ENCODE measurements around the gene GFM1.
A peak's percentile ranks its signal among the peaks of the same experiment; 100 is the strongest.

The GFM1 gene

GRCh38 chr3:158642005-158642404 is 2.3 kb upstream of the GFM1 start:
- no peak for TF ChIP-seq CTCF (IDR thresholded peaks at IDR 0.05)

- no peak for TF ChIP-seq CTCF (IDR thresholded peaks at IDR 0.05)
These were observed 1.7 kb upstream of the GFM1 start for GRCh38 chr3:158642474-158643210.

- no peak for TF ChIP-seq CTCF (IDR thresholded peaks at IDR 0.05)
These were observed 5.5 kb downstream of the GFM1 start for GRCh38 chr3:158649791-158650190.

GRCh38 chr3:158651192-158651591 is 6.9 kb downstream of the GFM1 start:
- no peak for TF ChIP-seq CTCF (IDR thresholded peaks at IDR 0.05)

GRCh38 chr3:158652463-158652862 is 8.1 kb downstream of the GFM1 start:
- no peak for TF ChIP-seq CTCF (IDR thresholded peaks at IDR 0.05)

- TF ChIP-seq CTCF (IDR thresholded peaks at IDR 0.05), result no peak
These were observed 14.6 kb downstream of the GFM1 start for GRCh38 chr3:158658889-158659288.

- peak; percentile 80 for TF ChIP-seq CTCF (IDR thresholded peaks at IDR 0.05)
These were observed 15.3 kb downstream of the GFM1 start for GRCh38 chr3:158659454-158660237.

Data from LNCAP (cell line).